Measurements from ENCODE around the gene CHD9.
A peak's percentile ranks its signal among the peaks of the same experiment; 100 is the strongest.
"Not testable (repeated sequence)": the region's sequence is repeated elsewhere in the genome, so short reads cannot be mapped to it uniquely, and the experiment has no call there.

The CHD9 gene

DNA sequence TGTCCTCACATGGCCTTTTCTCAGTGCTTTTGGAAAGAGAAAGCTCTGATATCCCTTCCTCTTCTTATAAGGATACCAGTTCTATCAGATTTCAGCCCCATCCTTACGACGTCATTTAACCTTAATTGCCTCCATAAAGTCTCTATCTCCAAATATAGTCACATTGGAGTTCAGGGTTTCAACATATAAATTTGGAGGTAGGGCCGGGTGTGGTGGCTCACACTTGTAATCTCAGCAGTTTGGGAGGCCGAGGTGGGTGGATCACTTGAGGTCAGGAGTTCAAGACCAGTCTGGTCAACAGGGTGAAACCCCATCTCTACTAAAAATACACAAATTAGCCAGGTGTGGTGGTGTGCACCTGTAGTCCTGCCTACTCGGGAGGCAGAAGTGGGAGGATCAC lies 7.3 kb upstream of the CHD9 start:
- DNase-seq: not testable (repeated sequence)

DNA sequence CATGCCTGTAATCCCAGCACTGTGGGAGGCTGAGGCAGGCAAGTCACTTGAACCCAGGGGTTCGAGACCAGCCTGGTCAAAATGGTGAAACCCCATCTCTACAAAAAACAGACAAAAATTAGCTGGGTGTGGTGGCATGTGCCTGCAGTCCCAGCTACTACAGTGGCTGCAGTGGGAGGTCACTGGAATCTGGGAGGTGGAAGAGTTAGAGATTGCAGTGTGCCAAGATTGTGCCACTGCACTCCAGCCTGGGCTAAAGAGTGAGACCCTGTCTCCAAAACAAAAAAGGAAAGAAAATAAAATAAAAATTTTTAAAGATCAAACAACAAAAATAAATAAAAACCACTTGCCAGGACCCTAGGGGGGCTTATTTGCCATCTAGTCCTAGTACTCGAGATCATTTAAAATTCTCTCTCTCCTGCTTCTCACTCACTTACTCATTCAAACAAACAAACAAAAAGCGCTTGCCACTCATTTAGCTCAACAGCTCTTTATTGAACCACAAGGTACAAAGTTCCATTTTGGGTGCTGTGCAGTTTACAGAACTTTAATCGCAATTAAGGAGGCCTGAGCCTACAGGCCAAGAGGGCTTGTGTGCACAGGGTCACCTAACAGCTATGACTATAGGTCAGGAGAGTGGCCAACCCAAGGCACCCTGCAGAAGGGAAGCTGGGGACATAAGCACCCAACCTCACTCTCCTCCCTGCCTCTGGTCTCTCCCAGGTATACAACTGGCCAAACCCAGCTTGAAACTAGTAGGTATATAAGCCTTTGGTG lies 6.5 kb upstream of the CHD9 start:
- no peak for DNase-seq

DNA sequence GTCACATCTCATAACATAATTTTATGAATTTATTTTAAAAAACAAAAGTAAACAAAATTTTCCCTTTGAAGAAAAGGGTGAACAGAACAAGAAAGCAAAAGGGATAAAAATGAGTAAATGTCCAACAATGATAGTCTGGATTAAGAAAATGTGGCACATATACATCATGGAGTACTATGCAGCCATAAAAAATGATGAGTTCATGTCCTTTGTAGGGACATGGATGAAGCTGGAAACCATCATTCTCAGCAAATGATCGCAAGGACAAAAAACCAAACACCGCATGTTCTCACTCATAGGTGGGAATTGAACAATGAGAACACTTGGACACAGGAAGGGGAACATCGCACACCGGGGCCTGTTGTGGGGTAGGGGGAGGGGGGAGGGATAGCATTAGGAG lies 3.5 kb upstream of the CHD9 start:
- DNase-seq: not testable (repeated sequence)

DNA sequence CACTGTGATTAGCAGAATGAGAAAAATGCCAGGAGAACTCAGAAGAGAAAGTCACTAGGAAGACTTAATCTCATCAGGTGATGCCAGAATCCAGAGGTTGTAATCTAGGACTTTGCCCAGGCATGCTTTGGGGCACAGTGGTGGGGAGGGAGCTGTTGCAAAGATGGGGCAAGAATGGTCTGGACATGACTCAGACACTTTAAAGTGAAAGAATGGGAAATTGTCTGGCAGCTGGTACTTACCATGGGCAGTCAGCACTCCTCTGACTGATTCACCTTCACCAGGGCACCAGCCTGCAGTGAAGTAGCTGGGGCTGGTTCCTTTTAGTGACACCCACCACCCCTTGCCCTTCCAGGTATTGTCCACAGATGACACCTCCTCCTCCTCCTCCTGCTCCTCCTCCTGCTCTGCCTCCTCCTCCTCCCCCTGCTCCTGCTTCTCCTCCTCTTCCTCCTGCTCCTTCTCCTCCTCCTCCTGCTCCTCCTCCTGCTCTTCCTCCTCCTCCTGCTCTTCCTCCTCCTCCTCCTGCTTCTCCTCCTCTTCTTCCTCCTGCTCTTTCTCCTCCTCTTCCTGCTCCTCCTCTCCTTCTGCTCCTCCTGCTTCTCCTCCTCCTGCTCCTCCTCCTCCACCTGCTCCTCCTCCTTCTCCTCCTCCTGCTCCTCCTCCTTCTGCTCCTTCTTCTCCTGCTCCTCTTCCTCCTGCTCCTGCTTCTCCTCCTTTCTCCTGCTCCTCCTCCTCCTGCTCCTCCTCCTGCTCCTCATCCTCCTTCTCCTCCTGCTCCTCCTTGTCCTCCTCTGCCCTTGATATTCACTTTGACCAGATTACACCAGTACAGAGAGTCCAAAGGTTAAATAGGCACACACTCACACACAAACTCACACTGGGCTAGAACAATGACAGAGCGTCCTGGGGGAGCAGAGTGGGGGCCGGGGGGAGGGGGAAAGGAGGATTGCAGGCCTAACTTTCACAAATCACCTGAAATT lies 2.0 kb upstream of the CHD9 start, which contains the start of gene CHD9NB:
TSS of gene CHD9NB (minus strand) at position 379 of the 983 bp plus-strand sequence. CDS start 8,739 bp downstream, outside the sequence.
- DNase-seq: peak; percentile 69

DNA sequence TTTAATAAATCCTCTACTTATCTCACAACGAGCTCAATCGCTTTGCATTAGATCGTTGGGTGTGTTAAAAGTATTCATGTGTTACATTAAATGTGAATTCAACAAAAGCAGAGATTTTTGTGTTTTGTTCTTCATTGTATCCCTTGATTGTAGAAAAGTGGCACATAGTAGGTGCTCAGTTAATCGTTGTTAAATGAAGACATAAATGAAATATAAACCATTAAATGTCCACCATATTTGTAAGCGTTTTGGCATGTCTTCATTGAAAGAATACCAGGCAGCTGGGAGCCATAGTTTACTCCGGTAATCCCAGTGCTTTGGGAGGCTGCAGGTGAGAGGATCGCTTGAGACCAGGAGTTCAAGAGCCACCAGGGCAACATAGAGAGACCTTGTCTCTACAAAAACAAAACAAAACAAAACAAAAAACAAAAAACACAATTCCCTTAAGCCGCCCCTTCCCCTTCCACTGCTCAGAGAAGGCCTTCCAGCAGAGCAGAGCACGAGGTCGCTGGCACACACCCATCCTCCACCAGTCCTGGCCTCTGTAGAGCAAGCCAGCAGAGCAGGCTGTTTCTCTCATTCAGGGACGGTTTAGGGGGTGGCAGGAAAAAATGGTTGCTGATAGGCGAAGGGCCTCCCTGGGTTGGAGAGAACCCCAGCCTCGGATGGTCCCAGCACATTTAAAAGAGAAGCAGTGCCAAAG lies 673 bp upstream of the CHD9 start:
- peak; percentile 75 for DNase-seq

DNA sequence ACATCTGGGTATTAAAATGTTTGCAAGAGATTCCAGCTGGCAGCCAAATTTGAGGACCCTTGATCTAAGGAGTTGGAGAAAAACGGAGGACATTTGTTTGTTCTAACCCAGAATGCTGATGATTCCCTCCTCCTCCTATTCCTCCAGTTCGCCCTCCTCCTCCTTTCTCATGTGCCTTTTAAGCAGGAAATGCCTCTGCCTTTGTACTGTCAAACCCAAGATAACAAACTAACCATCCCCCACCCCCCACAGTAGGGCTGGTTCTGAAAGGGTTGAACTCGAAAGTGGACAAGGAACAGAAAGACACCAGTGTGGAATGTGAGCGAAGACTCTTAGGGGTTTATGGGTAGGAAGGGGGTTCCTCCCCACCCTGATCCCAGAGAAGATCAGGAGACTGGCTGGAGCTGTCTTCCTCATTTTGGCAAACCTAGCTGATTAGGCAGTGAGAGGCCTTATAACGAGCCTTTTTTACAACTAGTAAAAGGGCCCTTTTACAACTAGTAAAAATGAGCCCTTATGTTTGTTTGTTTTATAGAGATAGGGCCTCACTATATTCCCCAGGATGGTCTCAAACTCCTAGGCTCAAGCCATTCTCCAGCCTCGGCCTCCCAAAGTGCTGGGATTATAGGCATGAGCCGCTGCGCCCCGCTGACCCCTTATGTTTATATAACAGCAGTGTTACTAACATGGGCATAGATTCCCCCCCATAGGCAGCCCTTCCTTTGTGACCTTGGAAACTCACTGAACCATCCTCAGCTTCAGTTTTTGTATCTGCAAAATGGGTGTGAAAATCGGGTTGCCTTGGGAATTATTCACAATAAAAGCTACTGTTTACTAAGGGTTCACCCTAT lies 975 bp downstream of the CHD9 start:
- DNase-seq: peak; percentile 85

DNA sequence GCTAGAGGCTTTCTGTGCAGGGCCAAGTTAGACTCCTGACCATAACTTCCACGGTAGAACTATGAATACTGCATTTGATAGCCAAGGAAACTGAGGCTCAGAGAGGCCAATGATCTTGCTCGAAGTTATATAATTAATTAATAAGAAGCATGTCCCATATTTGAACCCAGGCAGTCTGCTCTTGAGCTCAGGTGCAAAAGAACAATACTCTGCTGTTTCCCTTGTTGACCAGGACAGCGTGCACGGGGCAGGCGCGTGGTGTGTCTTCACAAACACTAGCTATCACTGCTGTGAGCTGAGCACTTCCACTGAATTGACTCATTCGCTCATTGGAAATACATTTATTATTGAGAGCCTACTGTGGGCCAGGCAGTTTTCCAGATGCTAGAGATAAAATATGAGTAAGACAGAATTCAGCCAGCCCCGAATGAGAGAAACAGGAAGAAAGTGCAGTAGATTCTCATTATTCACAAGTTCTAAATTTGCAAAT lies 1.6 kb downstream of the CHD9 start:
- peak; percentile 54 for DNase-seq

DNA sequence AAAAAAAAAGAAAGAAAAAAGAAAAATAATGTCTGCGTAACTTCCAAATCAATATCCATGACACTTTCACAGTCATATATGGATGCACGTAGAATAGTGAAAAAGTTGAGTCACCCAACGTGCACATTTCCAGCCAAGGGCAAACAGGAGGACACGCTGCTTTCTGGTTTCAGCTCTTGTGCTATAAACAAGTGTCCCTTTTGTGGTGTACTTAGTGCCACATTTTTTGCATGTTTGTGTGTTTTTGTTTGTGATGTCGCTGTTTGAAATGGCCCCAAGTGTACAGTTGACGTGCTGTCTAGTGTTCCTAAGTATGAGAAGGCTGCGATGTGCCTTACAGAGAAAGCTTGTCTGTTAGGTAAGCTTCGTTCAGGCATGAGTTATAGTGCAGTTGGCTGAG lies 2.9 kb downstream of the CHD9 start:
- no peak for DNase-seq

DNA sequence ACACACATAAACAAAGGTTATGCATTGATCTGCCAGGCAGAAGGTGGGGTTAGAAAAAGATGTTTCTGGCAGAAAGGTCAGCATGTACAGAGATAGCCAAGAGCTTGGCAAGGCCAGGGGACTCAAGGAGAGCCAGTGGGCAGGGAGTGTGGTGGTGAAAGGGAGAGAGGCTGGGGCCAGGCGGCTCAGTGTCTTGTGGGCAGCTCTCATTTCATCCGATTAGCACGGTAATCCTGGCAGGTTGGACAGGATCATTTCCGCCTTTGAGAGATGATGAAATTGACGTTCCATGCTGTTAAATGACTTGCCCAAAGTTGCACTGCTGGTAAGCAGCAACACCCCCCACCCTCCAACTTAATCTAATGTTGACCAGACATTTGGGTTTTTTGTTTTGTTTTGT lies 3.6 kb downstream of the CHD9 start:
- no peak for DNase-seq

DNA sequence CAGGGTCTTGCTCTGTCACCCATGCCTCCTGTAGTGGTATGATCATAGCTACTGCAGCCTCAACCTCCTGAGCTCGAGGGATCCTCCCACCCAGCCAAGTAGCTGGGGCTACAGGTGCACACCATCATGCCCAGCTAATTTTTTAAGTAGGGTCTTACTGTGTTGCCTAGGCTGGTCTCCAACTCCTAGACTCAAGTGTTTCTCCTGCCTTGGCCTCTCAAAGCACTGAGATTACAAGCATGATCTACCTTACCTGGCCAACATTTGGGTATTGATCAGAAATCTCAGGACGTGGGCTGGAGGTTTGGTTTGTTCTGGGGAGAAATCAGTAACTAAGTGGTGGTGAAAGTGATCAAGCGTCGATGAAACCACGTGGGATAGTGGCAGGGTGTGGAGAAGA lies 4.1 kb downstream of the CHD9 start:
- DNase-seq: no peak

DNA sequence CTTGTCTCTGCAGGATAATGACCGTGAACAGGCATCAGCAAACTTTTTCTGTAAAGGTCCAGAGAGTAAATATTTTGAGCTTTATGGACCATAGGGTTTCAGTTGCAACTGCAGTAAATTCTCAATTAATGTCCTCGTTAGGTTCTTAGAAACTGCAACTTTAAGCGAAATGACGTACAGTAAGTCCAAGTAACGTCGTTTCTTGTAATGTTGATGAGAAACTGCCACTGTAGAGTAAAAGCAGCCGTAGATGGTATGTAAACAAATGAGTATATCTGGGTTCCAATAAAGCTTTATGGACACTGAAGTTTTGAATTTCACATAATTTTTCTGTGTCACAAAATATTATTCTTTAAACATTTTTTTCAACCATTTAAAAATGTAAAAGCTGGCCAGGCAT lies 4.9 kb downstream of the CHD9 start:
- DNase-seq: no peak

DNA sequence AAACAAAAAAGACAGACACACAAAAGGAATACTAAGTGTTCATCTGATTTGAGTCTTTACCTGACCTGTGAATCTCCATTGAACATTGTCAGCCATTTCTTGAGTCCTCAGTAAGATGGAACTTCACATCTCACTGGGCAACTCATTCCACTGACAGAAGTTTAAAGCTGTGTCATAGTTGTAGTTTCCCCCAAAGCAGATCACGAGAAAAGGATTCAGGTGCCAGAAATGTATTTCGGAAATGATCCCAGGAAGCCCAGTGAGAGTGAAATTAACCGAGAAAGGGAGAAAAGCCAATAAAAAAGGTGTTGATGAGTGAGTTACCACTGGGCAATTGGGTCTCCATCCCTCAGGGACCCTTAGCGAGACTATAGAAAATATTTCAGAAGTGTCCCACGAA lies 6.5 kb downstream of the CHD9 start:
- no peak for DNase-seq

DNA sequence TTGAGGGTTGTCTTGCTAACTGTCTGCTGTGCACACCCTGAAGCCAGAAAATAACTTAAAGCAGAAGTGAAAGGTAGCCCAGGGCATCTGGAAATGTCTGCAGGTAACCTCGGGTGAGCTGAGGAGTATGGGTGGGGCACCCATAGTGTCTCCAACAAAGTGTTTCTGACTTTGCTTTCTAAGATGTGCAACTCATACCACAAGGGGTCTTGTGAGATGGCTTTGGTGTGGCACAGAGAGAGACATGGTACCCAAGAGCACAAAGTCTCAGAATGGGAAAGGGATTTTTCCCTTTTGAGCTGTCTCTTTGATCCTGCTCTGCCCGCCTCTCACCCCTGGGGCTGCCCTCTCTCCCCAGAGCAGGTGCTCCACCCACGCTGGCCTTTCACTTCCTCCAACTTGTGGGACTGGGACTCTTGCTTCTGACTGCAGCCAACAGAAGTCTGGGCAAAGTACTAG lies 6.9 kb downstream of the CHD9 start:
- DNase-seq: peak; percentile 17

DNA sequence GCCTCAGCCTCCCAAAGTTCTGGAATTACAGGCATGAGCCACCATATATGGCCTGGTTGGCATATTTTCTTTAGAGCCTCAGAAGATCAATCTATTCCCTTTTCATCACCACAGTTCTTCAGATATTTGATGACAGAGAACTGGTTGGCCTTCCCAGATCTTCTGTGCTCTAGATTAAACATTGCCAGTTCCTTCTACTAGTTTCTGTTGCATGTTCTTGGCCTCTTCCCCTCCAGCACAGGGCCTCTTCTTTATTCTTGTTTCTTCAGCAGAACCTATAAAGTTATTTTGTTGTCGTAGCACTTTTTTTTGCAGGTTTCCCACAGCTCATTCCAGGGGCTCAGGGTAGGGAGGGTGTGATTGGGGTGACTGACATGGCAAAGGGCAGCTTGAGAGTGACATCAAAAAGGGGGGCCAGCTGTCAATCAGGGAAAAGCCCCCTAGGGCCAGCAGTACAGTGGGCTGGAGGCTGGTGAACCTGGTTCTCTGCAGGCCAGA lies 9.3 kb downstream of the CHD9 start:
- no peak for DNase-seq

DNA sequence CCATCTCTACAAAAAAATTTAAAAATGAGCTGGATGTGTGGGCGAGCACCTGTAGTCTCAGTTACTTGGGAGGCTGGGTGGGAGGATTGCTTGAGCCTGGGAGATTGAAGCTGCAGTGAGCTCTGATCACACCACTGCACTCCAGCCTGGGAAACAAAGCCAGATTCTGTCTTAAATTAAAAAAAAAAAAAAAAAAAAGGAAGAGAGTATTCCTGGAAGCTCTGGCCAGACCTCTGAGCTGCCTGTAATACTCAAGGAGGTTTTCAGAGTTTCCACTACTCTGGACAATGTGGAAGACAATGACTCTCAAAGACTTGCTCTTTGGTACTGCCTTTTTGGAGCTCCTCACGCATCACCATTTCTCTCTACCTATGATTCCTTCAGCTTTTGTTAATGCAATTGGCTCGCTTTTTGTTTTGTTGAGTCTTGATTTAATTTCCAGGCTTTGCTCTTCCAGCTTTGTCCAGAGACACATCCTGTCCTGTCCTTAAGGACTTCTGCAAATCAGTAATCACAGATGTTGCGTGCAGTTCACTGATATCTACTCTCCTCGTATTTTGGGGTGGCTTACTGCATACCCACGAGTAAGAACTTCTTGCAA lies 10.8 kb downstream of the CHD9 start:
- DNase-seq: no peak

DNA sequence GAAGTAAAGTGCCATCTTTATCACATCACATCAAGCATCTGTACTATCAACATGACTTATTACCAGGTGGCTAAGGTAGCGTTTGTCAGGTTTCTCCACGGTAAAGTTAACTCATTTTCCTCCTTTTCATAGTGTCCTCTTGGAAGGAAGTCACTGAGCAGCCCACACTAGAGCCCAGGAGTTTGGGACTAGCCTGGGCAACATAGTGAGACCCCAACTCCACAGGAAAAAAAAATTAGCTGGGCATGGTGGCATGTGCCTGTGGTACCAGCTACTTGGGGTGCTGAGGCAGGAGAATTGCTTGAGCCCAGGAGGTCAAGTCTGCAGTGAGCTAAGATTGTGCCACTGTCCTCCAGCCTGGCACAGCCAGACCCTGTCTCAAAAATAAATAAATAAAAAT lies 12.9 kb downstream of the CHD9 start:
- no peak for DNase-seq

DNA sequence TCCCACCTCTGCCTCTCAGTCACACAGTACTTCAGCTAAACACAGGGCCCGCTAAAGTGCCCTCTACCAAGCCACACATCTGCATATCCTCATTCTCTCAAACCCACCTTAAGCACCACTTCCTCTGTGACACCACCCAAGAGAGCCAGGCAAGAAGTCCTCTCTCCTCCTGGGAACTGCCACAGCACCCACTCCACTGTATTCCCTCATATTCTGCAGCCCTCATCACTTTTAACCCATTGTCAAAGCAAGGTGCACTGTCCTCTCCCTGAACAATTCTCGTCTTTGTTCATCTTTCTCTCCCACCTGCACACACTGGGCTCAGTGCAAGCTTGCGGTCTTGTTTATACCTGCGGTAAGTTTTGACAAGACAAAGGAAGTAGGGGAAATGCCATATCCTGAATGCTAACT lies 13.6 kb downstream of the CHD9 start:
- no peak for DNase-seq

DNA sequence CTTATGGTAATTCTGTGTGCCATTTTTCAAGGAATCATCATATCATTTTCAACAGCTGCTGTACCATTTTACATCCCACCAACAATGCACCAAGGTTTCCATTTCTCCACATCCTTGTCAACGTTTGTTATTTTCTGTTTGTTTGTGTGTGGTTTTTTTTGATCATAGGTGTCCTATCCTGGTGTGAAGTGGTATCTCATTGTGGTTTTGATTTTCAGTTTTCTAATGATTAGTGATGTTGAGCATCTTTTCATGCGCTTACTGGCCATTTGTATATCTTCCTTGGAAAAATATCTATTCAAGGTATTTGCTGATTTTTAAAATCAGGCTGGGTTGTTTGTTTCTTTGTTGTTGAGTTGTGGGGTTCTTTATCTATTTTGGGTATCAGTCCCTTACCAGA lies 15.0 kb downstream of the CHD9 start:
- no peak for DNase-seq

DNA sequence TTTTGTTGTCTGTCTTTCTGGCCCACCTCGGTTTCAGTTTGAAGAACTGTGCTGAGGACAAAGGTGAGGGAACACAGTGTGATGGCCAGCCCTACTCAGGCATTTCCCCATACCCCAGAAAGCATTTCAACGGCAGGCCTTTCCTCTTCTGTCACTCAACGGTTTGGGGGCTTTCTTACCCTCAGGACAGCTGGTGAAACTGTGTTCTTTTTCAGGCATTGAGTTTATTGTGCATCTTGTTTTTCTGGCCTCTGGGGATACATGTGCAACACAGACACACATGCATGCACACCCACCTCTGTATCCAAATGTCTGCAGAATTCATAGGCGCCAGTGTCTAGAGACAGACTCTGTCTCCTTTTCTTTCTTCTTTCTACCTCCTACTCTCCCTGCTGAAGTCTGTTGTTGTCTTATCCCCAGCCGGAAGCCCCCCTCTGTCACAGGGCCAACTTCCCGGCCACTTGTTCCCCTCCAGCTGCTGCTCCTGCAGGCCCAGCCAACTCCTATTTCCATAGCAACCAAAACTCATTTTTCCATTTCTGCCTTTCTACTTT lies 17.0 kb downstream of the CHD9 start:
- no peak for DNase-seq

DNA sequence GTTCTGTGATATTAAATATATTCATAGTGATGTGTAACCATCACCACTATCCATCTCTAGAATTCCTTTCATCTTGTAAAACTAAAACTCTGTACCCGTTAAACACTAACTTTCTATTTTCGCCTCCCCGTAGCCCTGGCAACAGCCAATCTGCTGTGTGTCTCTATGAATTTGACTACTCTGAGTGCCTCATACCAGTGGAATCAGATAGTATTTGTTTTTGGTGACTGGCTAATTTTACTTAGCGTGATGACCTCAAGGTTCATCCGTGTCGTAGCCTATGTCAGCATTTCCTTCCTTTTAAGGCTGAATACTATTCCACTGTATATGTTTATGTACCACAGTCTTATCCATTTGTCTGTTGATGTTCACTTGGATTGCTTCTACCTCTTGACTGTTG lies 18.2 kb downstream of the CHD9 start:
- DNase-seq: no peak

DNA sequence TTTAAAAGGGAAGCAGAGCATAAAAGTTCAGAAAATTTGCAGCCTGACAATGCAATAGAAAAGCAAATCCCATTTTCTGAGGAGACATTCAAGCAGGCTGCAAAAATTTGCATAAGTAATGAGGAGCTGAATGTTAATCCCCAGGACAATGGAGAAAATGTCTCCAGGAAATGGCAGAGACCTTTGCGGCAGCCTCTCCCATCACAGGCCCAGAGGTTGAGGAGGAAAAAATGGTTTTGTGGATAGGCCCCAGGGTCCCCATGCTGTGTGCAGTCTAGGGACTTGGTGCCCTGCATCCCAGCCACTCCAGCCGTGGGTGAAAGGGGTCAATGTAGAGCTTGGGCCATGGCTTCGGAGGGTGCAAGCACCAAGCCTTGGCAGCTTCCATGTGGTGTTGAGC lies 19.5 kb downstream of the CHD9 start:
- not testable (repeated sequence) for DNase-seq

Data from hematopoietic multipotent progenitor cell treated with erythropoietin and hydrocortisone succinate and interleukin-3 and kit ligand, for 8 days (in vitro differentiated cells).